ENCODE measurements around the gene SLC10A2.
"Not testable (repeated sequence)": the region's sequence is repeated elsewhere in the genome, so short reads cannot be mapped to it uniquely, and the experiment has no call there.

SLC10A2 gene

GRCh38 chr13:103093649-103094048 lies 27.4 kb upstream of the SLC10A2 start:
- not testable (repeated sequence) for H3K4me3 ChIP-seq (ENCODE audit: low read length); H3K27me3 ChIP-seq (ENCODE audit: insufficient read depth, low read length); H3K9ac ChIP-seq (ENCODE audit: low read depth, low read length); H3K36me3 ChIP-seq (ENCODE audit: insufficient read depth, low read length); H3K27ac ChIP-seq (ENCODE audit: low read depth, low read length); H3K4me1 ChIP-seq (ENCODE audit: insufficient read depth, low read length)
- WGBS: 100% methylated on average over 1 of the region's 1 CpG
- H3K9me3 ChIP-seq (ENCODE audit: insufficient read depth, low read depth, low read length): peaks cover 31% of the 10 kb centered on the region

DNA sequence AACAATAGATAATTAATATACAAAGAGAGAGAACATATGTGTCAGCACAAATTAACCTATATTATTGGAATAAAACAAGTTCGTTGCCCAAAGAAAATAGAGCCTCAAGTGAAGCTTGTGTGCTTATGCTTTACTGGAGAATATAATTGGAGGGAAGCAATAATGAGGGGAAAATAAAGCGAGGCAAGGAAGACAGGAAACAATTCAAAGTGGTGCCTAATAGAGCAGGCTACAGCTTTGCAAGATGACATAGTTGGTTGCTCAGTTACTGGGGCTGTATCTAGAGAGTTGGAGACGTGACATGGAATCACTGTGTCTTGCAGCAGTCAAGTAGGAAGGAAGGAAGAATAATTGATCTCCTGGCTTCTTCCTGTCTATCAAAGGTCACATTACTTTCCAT lies 21.1 kb upstream of the SLC10A2 start:
- no peak overlapping the region for H3K4me3 ChIP-seq (ENCODE audit: low read length)
- H3K27ac ChIP-seq (ENCODE audit: low read depth, low read length): no peak overlapping the region
- no peaks in the 10 kb centered on the region for H3K4me1 ChIP-seq (ENCODE audit: insufficient read depth, low read length)
- no peaks in the 10 kb centered on the region for H3K27me3 ChIP-seq (ENCODE audit: insufficient read depth, low read length)
- peaks cover 8% of the 10 kb centered on the region for H3K9me3 ChIP-seq (ENCODE audit: insufficient read depth, low read depth, low read length)
- no peaks in the 10 kb centered on the region for H3K36me3 ChIP-seq (ENCODE audit: insufficient read depth, low read length)
- H3K9ac ChIP-seq (ENCODE audit: low read depth, low read length): no peak overlapping the region
- 93% methylated on average over 3 of the region's 3 CpGs for WGBS

- WGBS: 91% methylated on average over 1 of the region's 2 CpGs
- H3K4me3 ChIP-seq (ENCODE audit: low read length): no peak overlapping the region
Measured at GRCh38 chr13:103081435-103081834, 15.2 kb upstream of the SLC10A2 start.

GRCh38 chr13:103078158-103078557 lies 11.9 kb upstream of the SLC10A2 start:
- Histone ChIP-seq H3K4me3 (ENCODE audit: low read length) (no peak overlapping the region), H3K4me1 (ENCODE audit: insufficient read depth, low read length) (no peaks in the 10 kb centered on the region), H3K9me3 (ENCODE audit: insufficient read depth, low read depth, low read length) (no peaks in the 10 kb centered on the region), H3K9ac (ENCODE audit: low read depth, low read length) (no peak overlapping the region), H3K27me3 (ENCODE audit: insufficient read depth, low read length) (no peaks in the 10 kb centered on the region), H3K27ac (ENCODE audit: low read depth, low read length) (no peak overlapping the region), H3K36me3 (ENCODE audit: insufficient read depth, low read length) (no peaks in the 10 kb centered on the region)
- 92% methylated on average over 5 of the region's 5 CpGs for WGBS

More at GRCh38 chr13:103081435-103081834, 15.2 kb upstream of the SLC10A2 start:
- H3K4me1 ChIP-seq (ENCODE audit: insufficient read depth, low read length): no peaks in the 10 kb centered on the region
- no peak overlapping the region for H3K27ac ChIP-seq (ENCODE audit: low read depth, low read length)
- no peaks in the 10 kb centered on the region for H3K27me3 ChIP-seq (ENCODE audit: insufficient read depth, low read length)
- no peak overlapping the region for H3K9ac ChIP-seq (ENCODE audit: low read depth, low read length)
- H3K36me3 ChIP-seq (ENCODE audit: insufficient read depth, low read length): no peaks in the 10 kb centered on the region
- H3K9me3 ChIP-seq (ENCODE audit: insufficient read depth, low read depth, low read length): no peaks in the 10 kb centered on the region

- H3K27ac ChIP-seq (ENCODE audit: low read depth, low read length): peak overlapping the region; percentile 56; the same call in 1 of the 2 replicates
- WGBS: no CpG with 5 or more reads among the region's 1 CpG
- H3K27me3 ChIP-seq (ENCODE audit: insufficient read depth, low read length): no peaks in the 10 kb centered on the region
- peaks cover 34% of the 10 kb centered on the region for H3K4me1 ChIP-seq (ENCODE audit: insufficient read depth, low read length)
- H3K9ac ChIP-seq (ENCODE audit: low read depth, low read length): no peak overlapping the region
- no peak overlapping the region for H3K4me3 ChIP-seq (ENCODE audit: low read length)
- no peaks in the 10 kb centered on the region for H3K36me3 ChIP-seq (ENCODE audit: insufficient read depth, low read length)
- H3K9me3 ChIP-seq (ENCODE audit: insufficient read depth, low read depth, low read length): no peaks in the 10 kb centered on the region
Measured at GRCh38 chr13:103068836-103069235, 2.6 kb upstream of the SLC10A2 start.

DNA sequence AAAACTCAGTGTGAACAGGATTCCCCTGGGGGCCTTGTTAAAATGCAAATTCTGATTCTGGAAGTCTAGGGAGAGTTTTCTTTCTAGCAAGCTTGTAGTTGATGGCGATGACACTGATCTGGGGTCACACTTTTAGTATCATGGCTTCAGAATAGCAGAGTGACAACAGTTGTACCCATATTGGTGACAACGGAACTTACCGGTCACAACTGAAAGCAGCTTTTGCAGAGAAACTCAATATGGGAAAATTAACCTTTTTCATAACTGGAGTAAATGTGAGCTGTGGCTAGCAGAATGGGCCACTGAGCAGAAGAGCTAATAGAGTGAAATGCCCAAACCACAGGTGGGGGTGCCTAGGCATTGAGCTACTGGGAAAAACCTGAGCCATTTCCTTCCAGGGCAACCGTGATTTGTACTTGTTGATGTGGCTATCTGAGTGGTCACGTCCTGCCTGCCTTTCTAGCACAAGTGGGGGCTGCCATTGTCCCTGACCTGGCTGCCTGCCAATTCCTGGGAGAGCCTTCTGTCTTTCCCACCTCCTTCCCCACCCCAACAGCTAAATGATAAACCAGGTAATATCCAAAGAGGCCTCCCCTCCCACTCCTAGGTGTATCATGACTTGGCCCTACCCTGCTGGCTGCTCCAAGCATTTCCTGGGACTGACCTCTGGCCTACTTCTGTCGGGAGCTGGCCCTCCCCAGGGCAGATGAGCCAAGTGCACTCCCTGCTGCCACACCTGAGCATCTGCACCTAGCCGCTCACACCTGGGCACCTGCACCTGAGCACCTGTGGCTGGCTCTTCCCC lies 1.7 kb upstream of the SLC10A2 start:
- H3K4me1 ChIP-seq (ENCODE audit: insufficient read depth, low read length): peaks cover 34% of the 10 kb centered on the region
- no peak overlapping the region for H3K9ac ChIP-seq (ENCODE audit: low read depth, low read length)
- WGBS: 82% methylated on average over 7 of the region's 7 CpGs
- H3K9me3 ChIP-seq (ENCODE audit: insufficient read depth, low read depth, low read length): no peaks in the 10 kb centered on the region
- no peak overlapping the region for H3K27ac ChIP-seq (ENCODE audit: low read depth, low read length)
- no peaks in the 10 kb centered on the region for H3K27me3 ChIP-seq (ENCODE audit: insufficient read depth, low read length)
- no peaks in the 10 kb centered on the region for H3K36me3 ChIP-seq (ENCODE audit: insufficient read depth, low read length)
- H3K4me3 ChIP-seq (ENCODE audit: low read length): no peak overlapping the region

DNA sequence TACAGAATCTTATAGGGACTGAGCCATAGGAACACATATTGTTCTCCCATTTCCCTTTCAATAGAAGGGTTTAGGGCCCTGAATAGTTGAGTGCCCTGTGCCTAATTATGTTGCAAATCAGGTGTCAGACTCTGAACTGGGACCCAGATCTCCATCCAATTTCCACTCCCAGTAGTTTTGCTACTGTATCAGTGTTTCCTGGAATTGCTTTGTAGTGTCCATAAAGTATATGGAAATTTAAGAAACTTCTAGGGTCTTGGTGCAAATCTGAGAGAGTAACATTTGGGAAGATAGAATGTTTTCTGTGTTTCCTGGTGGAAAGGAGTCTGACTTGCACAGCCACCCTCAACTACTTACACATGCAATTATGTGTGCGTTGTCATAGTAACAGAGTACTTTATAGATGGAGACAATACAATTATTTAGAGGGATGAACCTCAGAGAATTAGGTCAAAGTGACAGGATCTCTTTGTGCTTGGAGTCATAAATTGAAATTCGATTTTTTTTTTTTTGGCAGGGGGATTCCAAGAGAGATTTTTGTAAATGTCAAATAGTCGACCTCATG lies 646 bp upstream of the SLC10A2 start:
- 75% methylated on average over 3 of the region's 3 CpGs for WGBS
- Histone ChIP-seq H3K4me1 (ENCODE audit: insufficient read depth, low read length) (peaks cover 34% of the 10 kb centered on the region), H3K9ac (ENCODE audit: low read depth, low read length) (no peak overlapping the region), H3K36me3 (ENCODE audit: insufficient read depth, low read length) (no peaks in the 10 kb centered on the region), H3K4me3 (ENCODE audit: low read length) (no peak overlapping the region), H3K9me3 (ENCODE audit: insufficient read depth, low read depth, low read length) (no peaks in the 10 kb centered on the region), H3K27ac (ENCODE audit: low read depth, low read length) (no peak overlapping the region), H3K27me3 (ENCODE audit: insufficient read depth, low read length) (no peaks in the 10 kb centered on the region)

DNA sequence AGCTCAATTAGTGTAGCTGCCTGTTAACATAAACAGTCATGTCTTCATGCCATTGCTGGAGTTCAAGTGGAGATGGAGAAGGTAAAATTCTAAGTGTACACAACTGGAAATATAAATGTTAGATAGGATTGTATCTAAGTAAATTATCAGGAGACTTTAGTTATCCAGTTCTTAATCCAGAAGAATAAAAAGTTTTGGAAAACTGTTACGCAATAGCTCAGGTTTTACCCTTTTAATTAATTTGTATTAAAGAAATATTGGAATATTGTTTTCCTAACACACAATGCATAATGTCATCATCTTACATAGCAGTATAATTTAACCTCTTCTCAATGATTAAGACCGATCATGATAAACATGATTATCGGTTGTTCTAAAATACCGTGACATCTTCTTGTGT lies 2.8 kb downstream of the SLC10A2 start:
- no peaks in the 10 kb centered on the region for H3K36me3 ChIP-seq (ENCODE audit: insufficient read depth, low read length)
- 99% methylated on average over 3 of the region's 4 CpGs for WGBS
- no peak overlapping the region for H3K4me3 ChIP-seq (ENCODE audit: low read length)
- no peaks in the 10 kb centered on the region for H3K9me3 ChIP-seq (ENCODE audit: insufficient read depth, low read depth, low read length)
- peaks cover 27% of the 10 kb centered on the region for H3K4me1 ChIP-seq (ENCODE audit: insufficient read depth, low read length)
- no peaks in the 10 kb centered on the region for H3K27me3 ChIP-seq (ENCODE audit: insufficient read depth, low read length)
- H3K9ac ChIP-seq (ENCODE audit: low read depth, low read length): no peak overlapping the region
- H3K27ac ChIP-seq (ENCODE audit: low read depth, low read length): no peak overlapping the region

DNA sequence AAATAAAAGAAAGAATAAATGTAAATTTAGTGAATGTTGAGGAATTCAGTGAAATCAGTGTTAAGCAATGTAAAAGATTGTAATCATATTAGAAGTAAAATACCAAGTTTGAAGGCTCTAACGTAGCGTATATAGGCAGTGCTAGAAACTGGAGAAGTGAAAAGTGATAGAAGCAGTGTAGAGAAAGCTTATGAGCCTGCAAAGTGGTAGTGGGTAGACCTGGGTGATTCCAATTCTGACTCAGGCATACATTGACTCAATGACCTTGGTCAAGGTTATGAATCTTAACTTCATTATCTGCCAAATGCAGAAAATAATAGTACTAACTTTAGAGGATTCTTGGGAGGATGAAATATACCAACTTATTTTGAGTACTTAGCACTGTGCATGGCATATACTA lies 4.1 kb downstream of the SLC10A2 start:
- Histone ChIP-seq H3K27ac (ENCODE audit: low read depth, low read length) (no peak overlapping the region), H3K9ac (ENCODE audit: low read depth, low read length) (no peak overlapping the region), H3K4me1 (ENCODE audit: insufficient read depth, low read length) (peaks cover 14% of the 10 kb centered on the region), H3K4me3 (ENCODE audit: low read length) (no peak overlapping the region), H3K36me3 (ENCODE audit: insufficient read depth, low read length) (no peaks in the 10 kb centered on the region), H3K27me3 (ENCODE audit: insufficient read depth, low read length) (no peaks in the 10 kb centered on the region), H3K9me3 (ENCODE audit: insufficient read depth, low read depth, low read length) (peaks cover 3% of the 10 kb centered on the region)
- 97% methylated on average over 2 of the region's 2 CpGs for WGBS

DNA sequence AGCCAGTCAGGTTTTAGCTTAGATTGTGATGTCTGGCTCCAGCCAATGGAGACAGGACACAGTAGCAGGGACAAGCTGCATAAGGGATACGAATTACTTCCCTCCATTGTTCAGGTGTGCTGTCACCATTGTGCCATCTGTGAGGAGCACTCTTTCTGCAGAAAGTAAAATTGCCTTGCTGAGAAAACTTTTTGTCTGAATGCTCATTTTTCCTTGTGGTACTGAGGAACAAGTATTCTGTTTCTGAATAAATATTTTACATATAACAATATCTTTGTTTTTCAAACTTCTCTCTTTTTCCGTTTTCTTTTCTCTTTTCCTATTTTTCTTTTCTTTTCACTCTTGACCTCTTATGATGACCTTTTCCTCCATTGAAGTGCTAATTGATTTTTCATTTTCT lies 10.2 kb downstream of the SLC10A2 start:
- Histone ChIP-seq H3K9ac (ENCODE audit: low read depth, low read length) (no peak overlapping the region), H3K4me1 (ENCODE audit: insufficient read depth, low read length) (no peaks in the 10 kb centered on the region), H3K27me3 (ENCODE audit: insufficient read depth, low read length) (no peaks in the 10 kb centered on the region), H3K36me3 (ENCODE audit: insufficient read depth, low read length) (no peaks in the 10 kb centered on the region), H3K4me3 (ENCODE audit: low read length) (no peak overlapping the region), H3K9me3 (ENCODE audit: insufficient read depth, low read depth, low read length) (peaks cover 29% of the 10 kb centered on the region), H3K27ac (ENCODE audit: low read depth, low read length) (no peak overlapping the region)
- WGBS: 93% methylated on average over 2 of the region's 2 CpGs

GRCh38 chr13:103055166-103055565 lies 11.1 kb downstream of the SLC10A2 start:
- no peak overlapping the region for H3K27ac ChIP-seq (ENCODE audit: low read depth, low read length)
- 93% methylated on average over 2 of the region's 2 CpGs for WGBS
- H3K36me3 ChIP-seq (ENCODE audit: insufficient read depth, low read length): no peaks in the 10 kb centered on the region
- no peaks in the 10 kb centered on the region for H3K27me3 ChIP-seq (ENCODE audit: insufficient read depth, low read length)
- H3K4me1 ChIP-seq (ENCODE audit: insufficient read depth, low read length): no peaks in the 10 kb centered on the region
- no peak overlapping the region for H3K9ac ChIP-seq (ENCODE audit: low read depth, low read length)
- no peak overlapping the region for H3K4me3 ChIP-seq (ENCODE audit: low read length)
- peaks cover 29% of the 10 kb centered on the region for H3K9me3 ChIP-seq (ENCODE audit: insufficient read depth, low read depth, low read length)
